HL-60/S4 (cell line): Measurements from ENCODE around the gene LRIT1.

ENCODE experiments used
- in situ Hi-C: fragments of 300-500 bp; cut with MboI; formaldehyde crosslinking; loops from 2 replicates; pipeline ENCODE4 v1.14.3; 2022; ENCODE audit warnings: low sequenced_read_pairs

The LRIT1 gene

DNA sequence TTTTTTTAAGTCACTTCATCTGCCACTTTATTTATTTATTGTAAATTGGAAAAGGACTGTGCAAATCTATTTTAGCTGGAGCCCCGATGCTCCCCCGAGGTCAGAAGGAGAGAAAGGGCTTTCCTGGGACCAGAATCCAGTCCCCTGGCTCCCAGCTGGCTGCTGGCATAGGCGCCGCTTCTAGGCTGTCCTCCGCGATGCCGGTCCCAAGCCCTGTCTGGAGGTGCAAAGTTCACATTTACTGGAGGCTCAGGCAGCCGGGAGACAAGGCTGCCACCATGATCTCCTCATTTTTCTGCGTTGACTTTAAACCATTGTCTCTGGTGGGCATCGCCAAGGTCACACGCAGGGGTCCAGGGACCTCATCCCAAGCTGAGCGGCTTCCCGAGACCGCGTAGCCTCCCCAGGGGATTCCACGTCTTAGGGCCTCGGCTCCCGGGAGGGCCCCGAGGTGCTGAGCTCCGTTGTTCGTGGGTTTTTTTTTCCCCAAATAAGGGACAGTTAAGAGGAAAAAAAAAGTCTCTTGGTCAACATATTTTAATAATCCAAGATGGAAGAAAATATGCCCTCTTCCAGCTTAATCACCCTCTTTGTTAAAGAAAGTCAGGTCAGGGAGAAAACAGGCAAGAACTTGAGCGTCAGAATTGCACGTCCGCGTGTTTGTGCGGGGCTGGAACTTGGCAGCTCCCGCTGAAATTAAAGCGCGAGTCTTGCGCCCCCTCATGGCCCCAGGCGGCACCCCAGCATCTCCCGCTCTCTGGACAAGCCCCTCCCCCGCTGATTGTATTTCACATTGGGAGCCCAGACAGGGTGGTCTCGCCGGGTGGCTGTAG lies 15.4 kb upstream of the LRIT1 start:
- in situ Hi-C loops = no loop called here

DNA sequence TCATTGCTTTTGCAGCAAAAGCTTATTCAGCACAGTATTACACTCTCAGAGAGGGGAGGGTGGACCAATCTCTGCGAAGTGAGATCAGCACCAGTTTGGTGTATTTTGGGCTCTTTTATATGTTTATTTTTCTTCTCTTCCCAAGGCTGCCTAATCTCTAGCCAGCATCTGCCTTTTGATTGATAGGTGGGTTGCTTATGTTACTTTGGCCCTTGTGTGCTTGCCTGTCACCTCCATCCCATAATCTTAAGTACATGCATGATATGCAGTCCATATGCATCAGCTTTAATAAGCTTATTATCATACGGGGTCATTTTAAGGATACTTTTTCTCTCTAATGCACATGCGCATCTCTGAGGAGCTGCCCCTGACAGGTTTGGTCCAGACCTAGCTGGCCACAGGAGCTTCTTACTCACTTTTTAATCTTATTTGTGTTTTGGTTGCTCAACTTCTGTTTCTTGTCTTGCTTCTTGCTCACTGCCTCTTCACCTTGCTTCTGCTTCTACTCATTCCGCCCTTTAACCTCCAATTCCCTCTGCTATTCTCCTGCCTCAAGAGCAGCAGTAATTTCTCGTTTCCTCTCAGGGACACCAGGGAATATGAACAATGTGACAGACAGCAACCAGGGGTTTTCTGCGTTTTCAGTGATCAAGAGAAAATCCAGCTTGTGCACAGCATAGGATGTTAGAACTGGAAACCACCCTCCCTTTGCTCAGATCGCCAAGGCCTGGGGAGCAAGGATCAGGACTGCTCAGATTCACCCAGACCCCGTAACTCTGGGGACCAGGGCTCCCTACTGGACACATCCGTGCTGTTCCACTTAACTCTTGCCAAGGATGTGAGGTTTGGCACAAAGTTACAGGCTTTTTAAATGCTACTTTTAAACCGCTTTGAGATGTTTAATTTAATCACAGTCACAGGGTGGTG lies 13.5 kb upstream of the LRIT1 start:
- in situ Hi-C loops = no loop called here

DNA sequence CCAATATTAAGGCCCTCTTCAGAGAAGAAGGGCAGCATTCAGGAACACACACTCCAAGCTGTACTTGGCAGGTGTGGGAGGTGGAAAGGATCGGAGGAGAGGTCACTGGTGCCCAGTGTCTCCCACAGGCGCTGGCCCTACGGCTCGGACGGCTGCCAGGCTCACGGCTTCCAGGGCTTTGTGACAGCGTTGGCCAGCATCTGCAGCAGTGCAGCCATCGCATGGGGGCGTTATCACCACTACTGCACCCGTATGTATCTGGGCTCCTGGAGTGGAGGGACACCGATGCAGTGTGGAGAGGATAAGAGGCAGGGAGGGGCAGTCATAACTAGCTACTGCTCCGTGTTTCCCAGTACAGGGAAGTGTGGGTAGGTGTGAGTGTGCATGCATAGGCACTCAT lies 7.4 kb upstream of the LRIT1 start:
- in situ Hi-C loops = no loop called here

- in situ Hi-C loops = no loop called here
These were observed 6.2 kb upstream of the LRIT1 start for GRCh38 chr10:84247496-84247895.

DNA sequence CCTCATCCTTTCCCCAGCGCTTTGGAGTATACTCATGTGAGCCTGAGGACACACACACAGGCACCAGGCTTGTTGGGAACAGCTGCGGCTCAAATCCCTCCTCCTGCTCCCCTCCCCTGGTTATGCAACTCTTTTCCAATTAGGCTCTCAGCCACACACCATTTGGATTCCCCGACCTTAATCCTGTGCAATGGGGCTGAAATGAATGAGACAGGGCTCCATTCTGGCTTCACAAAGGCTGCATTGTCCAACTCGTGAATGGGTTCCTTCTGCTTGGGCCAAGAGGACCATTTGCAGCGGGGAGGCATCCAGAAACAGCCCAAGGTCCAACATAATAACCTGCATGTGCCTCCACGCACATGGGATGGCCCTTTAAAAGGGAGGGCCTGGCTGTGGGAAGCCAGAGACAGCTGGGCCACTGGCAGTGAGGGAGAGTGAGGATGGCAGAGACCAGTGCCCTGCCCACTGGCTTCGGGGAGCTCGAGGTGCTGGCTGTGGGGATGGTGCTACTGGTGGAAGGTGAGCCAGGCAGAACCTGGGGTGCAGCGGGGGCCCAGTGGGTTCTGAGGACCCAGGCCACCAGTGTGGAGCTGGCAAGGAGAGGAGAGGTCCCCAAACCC lies 3.4 kb upstream of the LRIT1 start, which contains the start of gene RGR:
RGR (plus strand) TSS at position 403 of the 620 bp plus-strand sequence; CDS start at position 441, 38 bp downstream.
- in situ Hi-C loops = no loop called here

DNA sequence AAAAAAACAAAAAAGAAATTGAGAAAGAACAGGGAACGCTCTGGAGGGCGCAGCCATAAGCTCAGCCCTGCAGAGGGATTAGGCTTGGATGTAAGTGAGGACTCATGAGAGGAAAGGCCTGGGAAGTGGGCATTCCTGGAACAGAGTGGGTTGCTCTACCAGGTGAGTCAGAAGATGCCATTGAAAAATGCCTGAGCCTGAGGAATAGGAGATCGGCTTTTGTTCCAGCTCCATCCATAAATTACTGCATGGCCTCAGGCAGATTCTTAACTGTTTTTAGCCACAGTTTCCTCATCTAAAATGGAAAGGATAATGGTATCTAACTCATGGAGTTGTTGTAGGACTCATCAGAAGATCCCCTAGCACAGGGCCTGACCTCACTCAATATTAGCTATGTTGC lies 2.4 kb upstream of the LRIT1 start:
- in situ Hi-C loops = no loop called here

- in situ Hi-C loops = no loop called here
These were observed 2.4 kb downstream of the LRIT1 start for GRCh38 chr10:84238909-84239308.

- in situ Hi-C loops = no loop called here
These were observed 3.9 kb downstream of the LRIT1 start for GRCh38 chr10:84237199-84238051.

DNA sequence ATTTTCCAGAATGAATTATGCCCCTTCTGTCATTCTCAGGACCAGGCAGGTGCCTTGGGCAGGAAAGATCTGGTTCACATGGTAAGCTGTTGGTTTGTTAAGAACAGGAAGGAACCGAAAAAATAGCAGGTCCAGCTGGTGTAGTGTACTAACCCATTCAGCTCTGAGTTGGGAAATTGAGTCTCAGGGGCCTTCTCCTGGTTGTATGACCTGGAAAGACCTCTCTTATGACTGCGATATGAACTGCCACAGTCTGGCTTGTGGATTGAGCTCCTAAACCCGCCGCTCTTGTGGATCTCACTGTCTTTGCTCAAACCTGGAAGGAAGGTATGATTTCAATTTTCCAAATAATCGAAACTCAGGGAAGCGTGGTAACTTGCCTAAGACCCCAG lies 4.5 kb downstream of the LRIT1 start:
- in situ Hi-C loops = no loop called here

- in situ Hi-C loops = no loop called here
These were observed 6.2 kb downstream of the LRIT1 start for GRCh38 chr10:84235096-84235495.

DNA sequence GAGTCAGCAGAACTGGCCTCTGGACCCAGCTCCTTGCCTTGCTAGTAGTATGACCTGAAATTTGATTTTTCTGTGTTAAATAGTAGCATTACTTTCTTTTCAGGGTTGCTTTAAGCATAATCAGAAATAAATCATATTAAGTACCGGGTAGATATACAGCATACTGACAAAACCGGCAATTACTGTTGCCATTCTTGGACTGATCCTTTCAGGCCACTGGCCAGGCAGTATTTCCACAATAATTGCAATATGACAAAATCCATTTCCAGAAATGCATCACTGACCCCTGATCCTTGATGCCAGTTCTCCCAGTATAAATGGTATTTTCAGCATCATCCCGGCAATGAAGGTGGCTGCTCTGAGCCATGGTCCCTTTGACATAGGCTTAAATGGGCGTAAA lies 6.9 kb downstream of the LRIT1 start:
- in situ Hi-C loops = no loop called here

DNA sequence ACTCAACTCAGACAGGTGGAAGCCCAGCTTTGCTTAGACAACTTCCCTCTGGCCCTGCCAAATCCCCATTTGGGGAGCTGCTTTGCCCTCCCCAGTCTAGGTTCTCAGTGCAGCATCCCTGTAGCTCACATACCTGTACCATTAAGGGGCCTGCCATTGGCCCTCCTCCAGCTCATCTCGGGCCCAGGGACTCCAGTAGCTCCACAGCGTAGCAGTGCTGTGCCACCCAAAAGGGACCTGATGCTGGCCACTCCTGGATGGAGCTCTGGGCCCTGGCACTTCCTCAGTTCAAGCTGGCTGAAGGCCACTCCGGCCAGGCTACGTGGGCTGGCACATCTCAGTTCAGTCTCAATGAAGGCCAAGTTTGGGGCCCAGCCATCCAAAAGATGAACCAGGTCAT lies 7.4 kb downstream of the LRIT1 start:
- in situ Hi-C loops = no loop called here

GRCh38 chr10:84232376-84232775 lies 9.0 kb downstream of the LRIT1 start:
- in situ Hi-C loops = no loop called here

DNA sequence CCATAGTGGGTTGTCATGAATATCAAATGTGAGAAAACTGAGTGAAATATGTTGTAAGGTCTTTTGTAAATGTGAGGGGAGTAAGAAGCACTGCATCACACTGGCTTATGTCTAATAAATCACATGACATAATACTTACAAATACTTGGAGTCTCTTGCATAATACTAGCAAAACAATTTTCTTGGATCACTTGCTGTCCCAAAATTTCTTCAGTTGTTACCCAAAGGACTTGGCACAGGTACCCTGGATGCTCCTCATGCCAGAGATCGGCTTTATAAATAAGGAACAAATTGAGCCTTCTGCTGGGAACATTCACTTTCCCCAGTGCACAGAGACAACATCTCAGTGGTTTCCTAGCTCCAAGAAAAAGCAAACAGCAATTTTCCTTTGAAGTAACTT lies 11.0 kb downstream of the LRIT1 start:
- in situ Hi-C loops = no loop called here

- in situ Hi-C loops = no loop called here
These were observed 13.5 kb downstream of the LRIT1 start for GRCh38 chr10:84227810-84228209.

- in situ Hi-C loops = no loop called here
These were observed 14.7 kb downstream of the LRIT1 start for GRCh38 chr10:84226616-84227015.

DNA sequence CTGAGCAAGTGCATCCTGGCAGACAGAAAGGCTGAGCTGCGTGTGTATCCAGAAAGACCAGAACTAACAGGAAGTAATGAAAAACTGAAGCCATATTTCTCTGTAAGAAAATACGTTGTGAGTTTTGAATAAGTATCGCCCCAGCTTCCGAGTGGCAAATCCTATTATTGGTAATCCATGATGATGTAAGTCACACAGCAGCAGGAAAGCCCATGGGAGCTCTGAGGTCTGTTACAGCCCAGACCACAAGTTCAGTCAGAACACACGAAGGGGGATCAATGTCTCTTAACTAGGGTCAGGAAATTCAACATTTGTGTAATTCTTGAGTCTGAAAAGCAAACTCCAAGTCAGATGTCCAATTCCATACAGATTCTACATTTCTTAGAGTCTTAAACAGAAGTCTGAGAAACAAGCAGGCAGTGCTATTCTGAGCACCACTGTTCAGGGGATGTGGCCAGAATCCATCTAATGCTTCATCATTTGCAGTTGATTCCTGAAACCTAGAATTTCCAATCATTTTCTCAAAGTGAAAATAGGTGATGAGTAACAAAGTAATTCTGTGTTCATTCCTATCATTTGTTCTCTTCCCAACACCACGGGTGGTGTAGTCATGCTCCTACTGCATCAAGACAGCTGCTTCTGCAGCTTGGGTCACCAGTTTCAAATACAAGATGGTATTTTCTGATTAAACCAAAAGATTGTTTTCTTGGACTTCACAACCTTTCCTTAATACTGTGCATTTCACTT lies 15.7 kb downstream of the LRIT1 start, which contains the start of gene LRIT2:
LRIT2 (minus strand) TSS at position 118 of the 747 bp plus-strand sequence; CDS start at position 94, 24 bp downstream.
- in situ Hi-C loops = no loop called here

- in situ Hi-C loops = no loop called here
These were observed 16.8 kb downstream of the LRIT1 start for GRCh38 chr10:84224411-84225028.

DNA sequence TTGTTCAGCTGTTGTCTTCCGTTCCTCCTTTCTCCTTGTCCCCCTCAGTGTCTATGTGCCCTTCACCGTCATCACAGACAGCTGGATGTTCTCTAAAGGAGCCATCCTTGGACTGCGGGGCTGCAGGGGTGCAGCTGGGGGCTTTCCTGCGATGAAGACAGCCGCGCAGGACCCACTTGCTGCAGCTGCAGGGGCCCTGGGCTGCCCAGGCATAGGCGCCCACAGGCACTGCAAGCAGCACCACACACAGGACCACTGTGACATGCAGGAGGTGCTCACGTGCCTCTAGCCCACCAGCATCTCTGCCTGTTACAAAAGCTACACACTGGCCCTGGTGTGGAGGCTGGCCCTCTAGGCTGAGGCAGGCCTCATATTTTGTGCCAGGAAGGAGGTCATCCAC lies 19.4 kb downstream of the LRIT1 start:
- in situ Hi-C loops = no loop called here
